SW 1271 (cell line): ENCODE results near the gene NECAP2.

Experiments used
- DNase-seq, 2 experiments: peaks; one replicate each; lab custom pipeline; 2025; lab: John Stamatoyannopoulos, UW

NECAP2 gene

GRCh38 chr1:16440470-16441281 lies at the start of gene NECAP2:
Gene NECAP2, plus strand, starts transcription at chr1:16440724. Its CDS starts 38 bp downstream, at chr1:16440762.
- DNase-seq = peak; percentile 58 to 88

- no peak for DNase-seq
Observed at GRCh38 chr1:16391411-16391810, 49.1 kb upstream of the NECAP2 start.

- no peak for DNase-seq
Observed at GRCh38 chr1:16392740-16393569, 47.6 kb upstream of the NECAP2 start.

- DNase-seq = no peak
Observed at GRCh38 chr1:16393570-16394521, 46.7 kb upstream of the NECAP2 start.

- no peak for DNase-seq
Observed at GRCh38 chr1:16394977-16395376, 45.5 kb upstream of the NECAP2 start.

GRCh38 chr1:16396591-16396990 lies 43.9 kb upstream of the NECAP2 start:
- DNase-seq = no peak

GRCh38 chr1:16397120-16397519 lies 43.4 kb upstream of the NECAP2 start:
- DNase-seq = no peak

- DNase-seq = no peak
Observed at GRCh38 chr1:16398371-16398953, 42.1 kb upstream of the NECAP2 start.

- DNase-seq = no peak
Observed at GRCh38 chr1:16402742-16403141, 37.8 kb upstream of the NECAP2 start.

- no peak for DNase-seq
Observed at GRCh38 chr1:16405441-16405840, 35.1 kb upstream of the NECAP2 start.

- DNase-seq = no peak
Observed at GRCh38 chr1:16406868-16407267, 33.7 kb upstream of the NECAP2 start.

GRCh38 chr1:16409536-16410152 lies 30.9 kb upstream of the NECAP2 start:
- DNase-seq = no peak

GRCh38 chr1:16410803-16411202 lies 29.7 kb upstream of the NECAP2 start:
- no peak for DNase-seq

- no peak for DNase-seq
Observed at GRCh38 chr1:16413191-16413590, 27.3 kb upstream of the NECAP2 start.

GRCh38 chr1:16418823-16419425 lies 21.6 kb upstream of the NECAP2 start:
- DNase-seq = no peak

GRCh38 chr1:16420424-16421118 lies 20.0 kb upstream of the NECAP2 start:
- no peak for DNase-seq

GRCh38 chr1:16421201-16421600 lies 19.3 kb upstream of the NECAP2 start:
- no peak for DNase-seq

- DNase-seq = no peak
Observed at GRCh38 chr1:16422041-16422440, 18.5 kb upstream of the NECAP2 start.

GRCh38 chr1:16425125-16426025 lies 15.1 kb upstream of the NECAP2 start:
- no peak for DNase-seq
